SK-N-SH treated with all-trans-retinoic acid at 6 μM for 48 hours (cell line): ENCODE measurements around the gene UTP20.

Source experiments
- ATAC-seq: fragments of 200-7000 bp; cut with Tn5 transposase; 3 replicates; pipeline ENCODE4 v1.9.1; 2020; ENCODE audit warnings: mild to moderate bottlenecking, moderate library complexity
- ARNTL ChIP-seq: fragments of 450-650 bp; formaldehyde crosslinking; IDR thresholded peaks from 2 replicates; pipeline ENCODE4 v1.5.0; 2020; ENCODE audit warnings: low read depth, mild to moderate bottlenecking, moderate library complexity, borderline replicate concordance
- BACH2 ChIP-seq: fragments of 250-450 bp; sonication (Bioruptor Pico); IDR thresholded peaks from 2 replicates; pipeline ENCODE4 v1.9.0; 2021; ENCODE audit warnings: mild to moderate bottlenecking, borderline replicate concordance
- CREB5 ChIP-seq: fragments of 250-450 bp; sonication (Bioruptor Pico); IDR thresholded peaks from 2 replicates; pipeline ENCODE4 v1.5.1; 2020; ENCODE audit warnings: low read depth, mild to moderate bottlenecking, moderate library complexity
- CSDC2 ChIP-seq: fragments of 250-450 bp; sonication (Bioruptor Pico); IDR thresholded peaks from 2 replicates; pipeline ENCODE4 v1.5.0; 2020; ENCODE audit warnings: mild to moderate bottlenecking, moderate library complexity
- ESRRG ChIP-seq: fragments of 250-450 bp; sonication (Bioruptor Pico); IDR thresholded peaks from 2 replicates; pipeline ENCODE4 v1.6.1; 2021; ENCODE audit warnings: mild to moderate bottlenecking
- GLIS3 ChIP-seq: fragments of 250-450 bp; sonication (Bioruptor Pico); IDR thresholded peaks from 2 replicates; pipeline ENCODE4 v1.5.0; 2020; ENCODE audit warnings: mild to moderate bottlenecking, moderate library complexity
- ISL1 ChIP-seq: fragments of 250-450 bp; sonication (Bioruptor Pico); IDR thresholded peaks from 2 replicates; pipeline ENCODE4 v2.1.2; 2022; ENCODE audit warnings: mild to moderate bottlenecking, moderate library complexity
- OSR1 ChIP-seq: fragments of 250-450 bp; sonication (Bioruptor Pico); IDR thresholded peaks from 2 replicates; pipeline ENCODE4 v1.8.0; 2022; ENCODE audit warnings: moderate library complexity, mild to moderate bottlenecking, inconsistent platforms
- PATZ1 ChIP-seq: fragments of 250-450 bp; sonication (Bioruptor Pico); IDR thresholded peaks from 2 replicates; pipeline ENCODE4 v1.8.0; 2020; ENCODE audit warnings: mild to moderate bottlenecking, moderate library complexity, borderline replicate concordance
- PPARA ChIP-seq: fragments of 250-450 bp; sonication (Bioruptor Pico); IDR thresholded peaks from 2 replicates; pipeline ENCODE4 v1.5.0; 2020; ENCODE audit warnings: mild to moderate bottlenecking, borderline replicate concordance
- RARB ChIP-seq: fragments of 250-450 bp; sonication (Bioruptor Pico); IDR thresholded peaks from 2 replicates; pipeline ENCODE4 v1.8.0; 2021; ENCODE audit warnings: mild to moderate bottlenecking, moderate library complexity
- SNAI2 ChIP-seq: fragments of 250-450 bp; sonication (Bioruptor Pico); IDR thresholded peaks from 2 replicates; pipeline ENCODE4 v1.5.0; 2020; ENCODE audit warnings: mild to moderate bottlenecking, moderate library complexity
- TCF4 ChIP-seq: fragments of 250-450 bp; sonication (Bioruptor Pico); IDR thresholded peaks from 2 replicates; pipeline ENCODE4 v1.8.0; 2021; ENCODE audit warnings: mild to moderate bottlenecking, moderate library complexity, borderline replicate concordance
- TOX ChIP-seq: fragments of 250-450 bp; sonication (Bioruptor Pico); IDR thresholded peaks from 2 replicates; pipeline ENCODE4 v1.8.0; 2021; ENCODE audit warnings: mild to moderate bottlenecking, moderate library complexity, borderline replicate concordance
- ZC3H10 ChIP-seq: fragments of 250-450 bp; sonication (Bioruptor Pico); IDR thresholded peaks from 2 replicates; pipeline ENCODE4 v1.5.1; 2021; ENCODE audit warnings: mild to moderate bottlenecking, moderate library complexity
- ZFP3 ChIP-seq: fragments of 250-450 bp; sonication (Bioruptor Pico); IDR thresholded peaks from 2 replicates; pipeline ENCODE4 v1.5.0; 2020; ENCODE audit warnings: mild to moderate bottlenecking, moderate library complexity
- ZFP30 ChIP-seq: fragments of 450-650 bp; formaldehyde crosslinking; IDR thresholded peaks from 2 replicates; pipeline ENCODE4 v1.5.0; 2022; ENCODE audit warnings: mild to moderate bottlenecking, moderate library complexity
- ZNF565 ChIP-seq: fragments of 450-650 bp; formaldehyde crosslinking; conservative IDR thresholded peaks from 2 replicates; pipeline ENCODE4 v1.5.0; 2020; ENCODE audit warnings: low read depth, mild to moderate bottlenecking, moderate library complexity
- ZNF70 ChIP-seq: fragments of 450-650 bp; formaldehyde crosslinking; IDR thresholded peaks from 2 replicates; pipeline ENCODE4 v1.5.0; 2020; ENCODE audit warnings: mild to moderate bottlenecking, moderate library complexity
- ZNF8 ChIP-seq: fragments of 450-650 bp; formaldehyde crosslinking; IDR thresholded peaks from 2 replicates; pipeline ENCODE4 v1.5.0; 2020; ENCODE audit warnings: mild to moderate bottlenecking, moderate library complexity
- TF ChIP-seq, protein P1 (sequence below): fragments of 250-450 bp; sonication (Bioruptor Pico); IDR thresholded peaks from 2 replicates; pipeline ENCODE4 v1.5.0; 2020; ENCODE audit warnings: mild to moderate bottlenecking, moderate library complexity
- TF ChIP-seq, protein P2 (sequence below): fragments of 250-450 bp; sonication (Bioruptor Pico); IDR thresholded peaks from 2 replicates; pipeline ENCODE4 v1.8.0; 2021; ENCODE audit warnings: low read depth, mild to moderate bottlenecking, moderate library complexity, borderline replicate concordance
- TF ChIP-seq, protein P3 (sequence below): fragments of 250-450 bp; sonication (Bioruptor Pico); IDR thresholded peaks from 2 replicates; pipeline ENCODE4 v1.5.1; 2021; ENCODE audit warnings: mild to moderate bottlenecking, moderate library complexity

Gene UTP20

GRCh38 chr12:101238800-101239329 is 41.0 kb upstream of the UTP20 start:
- no peak for ATAC-seq
- TF ChIP-seq, protein P1, sequence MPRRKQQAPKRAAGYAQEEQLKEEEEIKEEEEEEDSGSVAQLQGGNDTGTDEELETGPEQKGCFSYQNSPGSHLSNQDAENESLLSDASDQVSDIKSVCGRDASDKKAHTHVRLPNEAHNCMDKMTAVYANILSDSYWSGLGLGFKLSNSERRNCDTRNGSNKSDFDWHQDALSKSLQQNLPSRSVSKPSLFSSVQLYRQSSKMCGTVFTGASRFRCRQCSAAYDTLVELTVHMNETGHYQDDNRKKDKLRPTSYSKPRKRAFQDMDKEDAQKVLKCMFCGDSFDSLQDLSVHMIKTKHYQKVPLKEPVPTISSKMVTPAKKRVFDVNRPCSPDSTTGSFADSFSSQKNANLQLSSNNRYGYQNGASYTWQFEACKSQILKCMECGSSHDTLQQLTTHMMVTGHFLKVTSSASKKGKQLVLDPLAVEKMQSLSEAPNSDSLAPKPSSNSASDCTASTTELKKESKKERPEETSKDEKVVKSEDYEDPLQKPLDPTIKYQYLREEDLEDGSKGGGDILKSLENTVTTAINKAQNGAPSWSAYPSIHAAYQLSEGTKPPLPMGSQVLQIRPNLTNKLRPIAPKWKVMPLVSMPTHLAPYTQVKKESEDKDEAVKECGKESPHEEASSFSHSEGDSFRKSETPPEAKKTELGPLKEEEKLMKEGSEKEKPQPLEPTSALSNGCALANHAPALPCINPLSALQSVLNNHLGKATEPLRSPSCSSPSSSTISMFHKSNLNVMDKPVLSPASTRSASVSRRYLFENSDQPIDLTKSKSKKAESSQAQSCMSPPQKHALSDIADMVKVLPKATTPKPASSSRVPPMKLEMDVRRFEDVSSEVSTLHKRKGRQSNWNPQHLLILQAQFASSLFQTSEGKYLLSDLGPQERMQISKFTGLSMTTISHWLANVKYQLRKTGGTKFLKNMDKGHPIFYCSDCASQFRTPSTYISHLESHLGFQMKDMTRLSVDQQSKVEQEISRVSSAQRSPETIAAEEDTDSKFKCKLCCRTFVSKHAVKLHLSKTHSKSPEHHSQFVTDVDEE (CRISPR knock-in tag): no peak
- TF ChIP-seq ZNF565 (CRISPR knock-in tag): no peak
- no peak for TF ChIP-seq PPARA (CRISPR knock-in tag)
- no peak for TF ChIP-seq PATZ1
- no peak for TF ChIP-seq TOX (CRISPR knock-in tag)
- no peak for TF ChIP-seq ZC3H10
- no peak for TF ChIP-seq ZNF70 (CRISPR knock-in tag)
- no peak for TF ChIP-seq ZFP3 (CRISPR knock-in tag)
- TF ChIP-seq SNAI2: no peak
- no peak for TF ChIP-seq ARNTL
- TF ChIP-seq, protein P2, sequence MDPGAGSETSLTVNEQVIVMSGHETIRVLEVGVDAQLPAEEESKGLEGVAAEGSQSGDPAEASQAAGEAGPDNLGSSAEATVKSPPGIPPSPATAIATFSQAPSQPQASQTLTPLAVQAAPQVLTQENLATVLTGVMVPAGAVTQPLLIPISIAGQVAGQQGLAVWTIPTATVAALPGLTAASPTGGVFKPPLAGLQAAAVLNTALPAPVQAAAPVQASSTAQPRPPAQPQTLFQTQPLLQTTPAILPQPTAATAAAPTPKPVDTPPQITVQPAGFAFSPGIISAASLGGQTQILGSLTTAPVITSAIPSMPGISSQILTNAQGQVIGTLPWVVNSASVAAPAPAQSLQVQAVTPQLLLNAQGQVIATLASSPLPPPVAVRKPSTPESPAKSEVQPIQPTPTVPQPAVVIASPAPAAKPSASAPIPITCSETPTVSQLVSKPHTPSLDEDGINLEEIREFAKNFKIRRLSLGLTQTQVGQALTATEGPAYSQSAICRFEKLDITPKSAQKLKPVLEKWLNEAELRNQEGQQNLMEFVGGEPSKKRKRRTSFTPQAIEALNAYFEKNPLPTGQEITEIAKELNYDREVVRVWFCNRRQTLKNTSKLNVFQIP (CRISPR knock-in tag): no peak
- TF ChIP-seq CSDC2 (CRISPR knock-in tag): no peak
- no peak for TF ChIP-seq ESRRG (CRISPR knock-in tag)
- TF ChIP-seq RARB (CRISPR knock-in tag): no peak
- no peak for TF ChIP-seq GLIS3 (CRISPR knock-in tag)
- TF ChIP-seq, all 23 proteins: peak for 0

GRCh38 chr12:101243074-101243473 is 36.8 kb upstream of the UTP20 start:
- ATAC-seq: no peak
- no peak for TF ChIP-seq ISL1 (CRISPR knock-in tag)
- no peak for TF ChIP-seq OSR1 (CRISPR knock-in tag)
- no peak for TF ChIP-seq ARNTL
- TF ChIP-seq SNAI2: no peak
- TF ChIP-seq ZFP30 (CRISPR knock-in tag): no peak
- no peak for TF ChIP-seq GLIS3 (CRISPR knock-in tag)
- TF ChIP-seq ZNF565 (CRISPR knock-in tag): no peak
- TF ChIP-seq BACH2: no peak
- TF ChIP-seq, protein P2 (CRISPR knock-in tag): no peak
- TF ChIP-seq, protein P1 (CRISPR knock-in tag): no peak
- TF ChIP-seq ESRRG (CRISPR knock-in tag): no peak
- no peak for TF ChIP-seq TCF4
- TF ChIP-seq CREB5 (CRISPR knock-in tag): no peak
- TF ChIP-seq ZC3H10: no peak
- TF ChIP-seq, protein P3, sequence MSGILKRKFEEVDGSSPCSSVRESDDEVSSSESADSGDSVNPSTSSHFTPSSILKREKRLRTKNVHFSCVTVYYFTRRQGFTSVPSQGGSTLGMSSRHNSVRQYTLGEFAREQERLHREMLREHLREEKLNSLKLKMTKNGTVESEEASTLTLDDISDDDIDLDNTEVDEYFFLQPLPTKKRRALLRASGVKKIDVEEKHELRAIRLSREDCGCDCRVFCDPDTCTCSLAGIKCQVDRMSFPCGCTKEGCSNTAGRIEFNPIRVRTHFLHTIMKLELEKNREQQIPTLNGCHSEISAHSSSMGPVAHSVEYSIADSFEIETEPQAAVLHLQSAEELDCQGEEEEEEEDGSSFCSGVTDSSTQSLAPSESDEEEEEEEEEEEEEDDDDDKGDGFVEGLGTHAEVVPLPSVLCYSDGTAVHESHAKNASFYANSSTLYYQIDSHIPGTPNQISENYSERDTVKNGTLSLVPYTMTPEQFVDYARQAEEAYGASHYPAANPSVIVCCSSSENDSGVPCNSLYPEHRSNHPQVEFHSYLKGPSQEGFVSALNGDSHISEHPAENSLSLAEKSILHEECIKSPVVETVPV (CRISPR knock-in tag): no peak
- TF ChIP-seq ZNF8 (CRISPR knock-in tag): no peak
- TF ChIP-seq PATZ1: no peak
- no peak for TF ChIP-seq ZFP3 (CRISPR knock-in tag)
- no peak for TF ChIP-seq RARB (CRISPR knock-in tag)
- TF ChIP-seq, all 23 proteins: peak for 0
